Glutamatergic neuron (in vitro differentiated cells): ENCODE data around the gene DGKD. TPM values are rescaled to one million over a fixed set of nuclear protein-coding genes. Genes with fewer than 3 reads are reported as not detected.

Experiments
- DNase-seq: peaks from one replicate; pipeline ENCODE4 v3.0.0; 2022
- H3K27ac Mint-ChIP-seq: one replicate; pipeline ENCODE4 v1.8.0; 2020; ENCODE audit warnings: mild to moderate bottlenecking, mixed read lengths, inconsistent platforms; ENCODE audit not compliant: unreplicated experiment
- H3K27me3 Mint-ChIP-seq: one replicate; pipeline ENCODE4 v1.8.0; 2020; ENCODE audit warnings: mild to moderate bottlenecking, moderate library complexity, mixed read lengths, inconsistent platforms; ENCODE audit not compliant: unreplicated experiment
- H3K36me3 Mint-ChIP-seq: one replicate; pipeline ENCODE4 v1.8.0; 2020; ENCODE audit warnings: mild to moderate bottlenecking, mixed read lengths, inconsistent platforms; ENCODE audit not compliant: unreplicated experiment
- H3K4me1 Mint-ChIP-seq: one replicate; pipeline ENCODE4 v1.8.0; 2020; ENCODE audit warnings: mild to moderate bottlenecking, low read depth, mixed read lengths, inconsistent platforms; ENCODE audit not compliant: unreplicated experiment
- H3K4me3 Mint-ChIP-seq: one replicate; pipeline ENCODE4 v1.8.0; 2020; ENCODE audit warnings: mild to moderate bottlenecking, mixed read lengths, inconsistent platforms; ENCODE audit not compliant: unreplicated experiment
- H3K9me3 Mint-ChIP-seq: one replicate; pipeline ENCODE4 v1.8.0; 2020; ENCODE audit warnings: mild to moderate bottlenecking, moderate library complexity, mixed read lengths, inconsistent platforms; ENCODE audit not compliant: unreplicated experiment
- CTCF ChIP-seq: fragments of 200-600 bp; sonication (generic); IDR thresholded peaks from one replicate; pipeline ENCODE4 v1.5.0; 2021; ENCODE audit not compliant: partially characterized antibody, unreplicated experiment
- total RNA-seq: library from RNA; stranded (reverse); fragmentation: NEBNext Ultra II Directional; extraction: Animal tissue kit (Norgen Biotek cat#: 25700); gene quantifications from one replicate; pipeline ENCODE4 v1.2.1, GENCODE V29; 2021; ENCODE audit not compliant: unreplicated experiment

Gene DGKD
- total RNA-seq, 1 donor from 2014 or later = 67.6 TPM

GRCh38 chr2:233456111-233456510 lies 101.8 kb downstream of the DGKD start:
- no peaks in the 10 kb centered on the region for H3K36me3 Mint-ChIP-seq
- no peak overlapping the region for H3K4me3 Mint-ChIP-seq
- H3K4me1 Mint-ChIP-seq = peaks cover 13% of the 10 kb centered on the region
- peaks cover 2% of the 10 kb centered on the region for H3K9me3 Mint-ChIP-seq
- DNase-seq = peak; percentile 1
- no peak for TF ChIP-seq CTCF
- H3K27ac Mint-ChIP-seq = no peak overlapping the region
- no peaks in the 10 kb centered on the region for H3K27me3 Mint-ChIP-seq

DNA sequence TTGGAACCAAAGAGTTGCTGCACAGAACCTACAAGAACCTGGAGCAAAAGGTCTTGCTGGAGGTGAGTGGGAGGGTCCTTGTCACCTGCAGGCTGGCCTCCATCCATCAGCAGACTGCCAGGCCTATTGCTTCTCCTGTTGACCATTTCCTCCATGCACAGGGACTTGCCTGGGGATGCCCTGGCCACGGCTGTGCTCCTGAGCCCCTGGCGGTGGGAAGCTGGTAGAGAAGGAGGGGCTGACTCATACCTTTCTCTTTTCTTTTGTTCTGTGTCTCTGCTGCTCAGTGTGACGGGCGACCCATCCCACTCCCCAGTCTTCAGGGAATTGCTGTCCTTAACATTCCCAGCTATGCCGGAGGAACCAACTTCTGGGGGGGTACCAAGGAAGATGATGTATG lies 102.6 kb downstream of the DGKD start:
- Mint-ChIP-seq H3K27me3 (no peaks in the 10 kb centered on the region), H3K4me1 (peaks cover 13% of the 10 kb centered on the region), H3K27ac (no peak overlapping the region), H3K36me3 (peaks cover under 1% of the 10 kb centered on the region), H3K4me3 (no peak overlapping the region), H3K9me3 (peaks cover 5% of the 10 kb centered on the region)
- TF ChIP-seq CTCF = no peak
- DNase-seq = no peak

DNA sequence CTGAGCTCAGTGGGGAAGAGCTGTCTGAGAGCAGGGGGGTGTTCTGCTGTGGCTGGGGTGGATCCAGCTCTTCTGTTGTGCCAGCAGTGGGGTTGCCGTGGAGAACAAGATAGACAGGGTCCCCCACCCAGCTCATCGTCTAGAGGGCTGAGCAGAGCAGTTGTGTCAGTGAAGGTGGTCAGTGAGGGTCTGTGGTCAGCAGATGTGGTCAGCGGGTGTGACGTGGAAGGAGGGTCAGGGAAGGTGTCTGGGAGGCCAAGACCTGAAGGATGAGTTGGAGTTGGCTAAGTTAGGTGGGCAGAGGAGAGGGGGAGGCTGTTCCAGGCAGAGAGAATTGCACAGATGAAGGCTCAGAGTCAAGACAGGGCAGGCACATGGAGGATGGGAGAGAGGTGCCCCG lies 103.1 kb downstream of the DGKD start:
- H3K4me3 Mint-ChIP-seq = no peak overlapping the region
- TF ChIP-seq CTCF = no peak
- DNase-seq = no peak
- no peak overlapping the region for H3K27ac Mint-ChIP-seq
- peaks cover 7% of the 10 kb centered on the region for H3K9me3 Mint-ChIP-seq
- H3K27me3 Mint-ChIP-seq = no peaks in the 10 kb centered on the region
- H3K36me3 Mint-ChIP-seq = peaks cover 5% of the 10 kb centered on the region
- peaks cover 10% of the 10 kb centered on the region for H3K4me1 Mint-ChIP-seq

DNA sequence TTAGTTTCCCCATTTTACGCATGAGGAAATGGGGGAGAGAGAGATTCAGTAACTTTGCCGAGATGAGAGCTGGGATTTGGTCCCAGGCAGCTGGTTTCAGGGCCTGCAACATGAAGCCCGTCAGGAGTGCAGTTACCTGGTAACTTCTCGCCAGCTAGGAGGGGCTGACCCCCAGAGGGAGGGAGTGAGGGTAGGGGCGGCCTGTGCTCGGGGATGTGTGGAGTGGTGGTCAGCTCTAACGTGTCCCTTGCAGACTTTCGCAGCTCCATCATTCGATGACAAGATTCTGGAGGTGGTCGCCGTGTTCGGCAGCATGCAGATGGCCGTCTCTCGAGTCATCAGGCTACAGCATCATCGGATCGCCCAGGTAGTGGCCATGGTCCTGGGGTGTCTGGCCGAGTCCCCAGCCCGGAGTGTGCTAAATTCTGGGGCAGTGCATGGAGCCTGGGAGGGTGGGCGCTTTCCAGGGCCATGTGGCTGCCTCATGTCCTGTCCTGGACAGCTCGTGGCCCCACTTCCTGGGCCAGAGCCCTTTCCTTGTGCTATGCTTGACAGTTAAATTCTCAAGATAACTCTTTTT lies 103.8 kb downstream of the DGKD start:
- Mint-ChIP-seq H3K27ac (no peak overlapping the region), H3K36me3 (peaks cover 5% of the 10 kb centered on the region), H3K4me3 (no peak overlapping the region), H3K9me3 (peaks cover 7% of the 10 kb centered on the region), H3K27me3 (no peaks in the 10 kb centered on the region), H3K4me1 (peaks cover 8% of the 10 kb centered on the region)
- DNase-seq = no peak
- TF ChIP-seq CTCF = no peak

DNA sequence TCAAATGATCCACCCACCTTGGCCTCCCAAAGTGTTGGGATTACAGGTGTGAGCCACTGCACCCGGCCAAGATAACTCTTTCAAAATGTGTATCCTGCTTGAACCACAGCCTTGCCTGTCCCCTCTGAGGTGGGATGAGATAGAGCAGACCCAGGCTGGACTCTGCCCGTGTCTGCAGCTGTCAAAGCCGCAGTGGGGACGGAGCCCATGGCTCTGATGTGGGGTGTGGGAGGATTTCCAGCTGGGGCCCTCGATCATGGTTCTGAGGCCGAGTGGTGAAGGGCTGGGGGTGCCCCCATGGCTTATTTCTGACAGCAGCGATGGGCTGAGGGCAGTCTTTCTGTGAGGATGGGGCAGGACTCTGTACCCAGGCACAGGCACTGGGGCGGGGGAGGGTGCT lies 104.5 kb downstream of the DGKD start:
- H3K36me3 Mint-ChIP-seq = peaks cover 12% of the 10 kb centered on the region
- H3K27ac Mint-ChIP-seq = no peak overlapping the region
- H3K9me3 Mint-ChIP-seq = peaks cover 5% of the 10 kb centered on the region
- peaks cover 3% of the 10 kb centered on the region for H3K27me3 Mint-ChIP-seq
- H3K4me1 Mint-ChIP-seq = peaks cover 1% of the 10 kb centered on the region
- H3K4me3 Mint-ChIP-seq = no peak overlapping the region
- no peak for TF ChIP-seq CTCF
- DNase-seq = no peak
